DOHH2 (cell line): ENCODE results near the gene CDKN2B-AS1.

Experiments
- CTCF ChIP-seq: fragments of 200-600 bp; sonication (generic); IDR thresholded peaks from one replicate; pipeline ENCODE4 v1.5.1; 2014; ENCODE audit warnings: antibody characterized with exemption, mild to moderate bottlenecking, low read depth, low read length; ENCODE audit not compliant: poor library complexity, severe bottlenecking
- EZH2phosphoT487 ChIP-seq: fragments of 200-600 bp; sonication (generic); IDR thresholded peaks from 2 replicates; pipeline ENCODE4 v1.6.1; 2017; ENCODE audit warnings: borderline replicate concordance, mild to moderate bottlenecking, antibody characterized with exemption, low read length, moderate library complexity, mixed read lengths

DNA sequence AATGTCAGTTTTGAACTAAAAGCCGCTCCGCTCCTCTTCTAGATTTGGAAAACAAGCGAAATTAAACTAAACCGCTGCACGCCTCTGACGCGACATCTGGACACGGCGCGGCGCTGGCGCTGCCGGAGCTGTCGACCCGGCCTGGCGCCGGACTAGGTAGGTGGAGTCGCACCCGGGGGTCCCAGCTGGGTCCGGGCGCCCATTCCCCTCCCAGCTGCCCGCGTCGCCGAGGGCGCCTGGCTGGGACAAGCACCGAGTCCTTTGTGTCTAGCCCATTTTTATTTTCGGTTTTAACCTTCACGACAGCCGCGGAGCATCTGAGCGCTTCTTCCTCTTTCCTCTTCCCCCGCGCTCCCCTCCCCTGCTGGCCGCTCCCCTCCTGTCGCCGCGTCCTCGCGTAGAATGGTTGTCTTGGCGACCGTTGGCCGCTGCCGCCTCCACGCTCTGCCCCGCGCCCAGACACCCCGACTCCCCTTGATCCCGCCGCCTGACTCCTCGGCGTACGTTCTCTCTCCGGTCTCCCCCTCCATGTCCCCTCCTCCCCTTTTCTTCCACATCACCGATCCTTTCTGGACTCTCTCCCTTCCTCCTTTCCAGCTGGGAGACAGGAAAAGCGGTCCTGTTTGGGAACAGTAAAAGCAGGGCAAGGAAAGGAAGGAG, 545 bp downstream of the CDKN2B-AS1 start:
- TF ChIP-seq CTCF: no peak
- no peak for TF ChIP-seq EZH2phosphoT487
